HG02981 (cell line): Measurements from ENCODE around the gene RSPH1.

Experiments
- ATAC-seq: cut with Tn5 transposase; IDR thresholded peaks from one replicate; pipeline ENCODE4 v1.9.1; 2021; ENCODE audit warnings: mild to moderate bottlenecking, moderate library complexity; ENCODE audit not compliant: unreplicated experiment

RSPH1 gene

DNA sequence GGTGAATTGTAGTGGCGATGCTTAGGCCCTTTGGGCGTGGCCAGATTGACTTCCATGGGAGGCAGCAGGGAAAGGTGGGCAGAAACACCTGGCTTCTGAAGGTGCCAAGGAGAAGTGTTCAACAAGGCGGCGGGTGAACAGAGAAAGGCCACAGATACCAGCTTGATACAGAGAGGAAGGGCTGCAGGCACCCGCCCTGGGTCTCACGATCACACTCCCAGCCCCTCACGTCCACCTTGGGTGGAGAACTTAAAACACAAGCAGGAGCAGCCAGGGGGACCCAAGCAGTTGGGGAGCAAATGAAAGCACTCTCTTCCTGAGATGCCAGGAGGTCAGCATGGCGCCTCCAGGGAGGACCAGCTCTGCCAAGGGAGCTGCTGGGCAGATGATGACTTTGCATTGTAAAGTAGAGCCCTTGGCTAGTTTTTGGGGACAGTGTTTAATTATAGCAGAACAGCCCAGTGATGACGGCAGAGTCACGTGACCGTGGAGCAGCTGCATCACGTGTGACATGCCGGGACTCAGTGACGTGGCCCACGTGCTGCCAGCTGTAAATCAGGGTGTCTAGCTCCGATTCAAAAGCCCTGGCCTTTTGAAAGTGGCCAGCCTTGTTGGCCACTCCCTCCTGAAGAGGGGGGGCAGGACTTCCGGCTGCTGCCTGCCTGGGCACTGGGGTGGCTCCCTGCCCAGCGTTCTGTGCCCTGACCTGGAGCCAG, 36.6 kb upstream of the RSPH1 start:
- ATAC-seq = no peak

GRCh38 chr21:42531771-42532170, 35.7 kb upstream of the RSPH1 start:
- ATAC-seq = no peak

GRCh38 chr21:42530167-42530518, 34.1 kb upstream of the RSPH1 start:
- ATAC-seq = no peak

- ATAC-seq = no peak
Measured at GRCh38 chr21:42527489-42528158, 31.6 kb upstream of the RSPH1 start.

GRCh38 chr21:42527127-42527488, 31.1 kb upstream of the RSPH1 start:
- ATAC-seq = no peak

- ATAC-seq = no peak
Measured at GRCh38 chr21:42526379-42526727, 30.3 kb upstream of the RSPH1 start.

DNA sequence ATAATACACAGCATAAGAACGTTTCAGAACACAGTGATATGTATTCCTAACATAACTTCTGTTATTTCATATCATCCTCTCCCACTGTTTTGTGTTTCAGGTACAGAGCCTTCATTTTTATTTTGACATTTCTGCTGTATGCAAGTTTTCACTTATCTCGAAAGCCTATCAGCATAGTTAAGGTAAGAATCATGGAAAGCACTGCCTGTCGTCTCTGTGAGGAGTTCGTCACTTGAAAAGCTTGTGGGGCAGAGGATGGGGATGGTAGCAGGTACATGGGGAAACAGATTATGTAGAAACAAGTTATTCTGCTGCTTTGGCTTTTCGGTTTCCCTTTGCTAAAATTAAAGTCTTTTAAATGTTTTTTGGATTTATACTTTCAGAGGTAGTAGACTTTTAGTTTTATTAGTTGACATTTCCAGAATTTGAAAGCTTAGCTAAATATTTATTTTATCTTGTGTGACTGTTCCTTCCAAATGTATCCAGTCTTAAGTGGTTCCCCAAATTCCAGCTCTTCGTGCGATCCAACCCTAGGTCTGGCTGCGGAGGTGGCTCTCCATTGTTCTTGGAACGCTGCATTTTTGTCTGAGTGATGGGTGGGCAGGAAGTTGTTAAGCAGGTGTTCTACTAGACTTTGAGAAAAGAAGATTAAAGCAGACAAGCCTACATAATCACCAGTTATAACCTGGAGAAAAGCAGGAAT, 29.8 kb upstream of the RSPH1 start:
- ATAC-seq = no peak

DNA sequence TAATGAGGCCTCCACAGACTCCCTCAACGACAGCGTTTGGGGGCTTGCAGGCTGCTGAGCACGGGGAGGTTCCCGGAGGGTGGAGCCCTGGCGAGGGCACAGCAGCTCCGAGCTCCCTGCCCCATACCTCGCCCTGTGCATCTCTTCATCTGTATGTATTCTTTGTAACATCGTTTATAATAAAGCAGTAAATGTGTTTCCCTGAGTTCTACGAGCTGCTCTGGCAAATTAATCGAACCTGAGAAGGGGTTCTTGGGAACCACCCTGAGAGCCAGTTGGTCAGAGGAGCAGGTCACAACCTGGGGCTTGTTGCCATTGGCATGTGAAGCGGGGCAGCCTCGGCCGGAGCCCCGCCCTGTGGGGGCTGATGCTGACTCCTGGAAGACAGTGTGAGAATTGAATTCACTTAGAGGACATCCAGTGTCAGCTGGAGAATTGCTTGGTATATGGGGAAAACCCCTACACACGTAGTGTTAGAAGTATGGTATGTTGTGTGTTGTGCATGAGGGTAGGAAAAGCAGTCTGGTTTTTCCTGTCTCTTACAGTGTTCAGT, 29.1 kb upstream of the RSPH1 start:
- no peak for ATAC-seq

DNA sequence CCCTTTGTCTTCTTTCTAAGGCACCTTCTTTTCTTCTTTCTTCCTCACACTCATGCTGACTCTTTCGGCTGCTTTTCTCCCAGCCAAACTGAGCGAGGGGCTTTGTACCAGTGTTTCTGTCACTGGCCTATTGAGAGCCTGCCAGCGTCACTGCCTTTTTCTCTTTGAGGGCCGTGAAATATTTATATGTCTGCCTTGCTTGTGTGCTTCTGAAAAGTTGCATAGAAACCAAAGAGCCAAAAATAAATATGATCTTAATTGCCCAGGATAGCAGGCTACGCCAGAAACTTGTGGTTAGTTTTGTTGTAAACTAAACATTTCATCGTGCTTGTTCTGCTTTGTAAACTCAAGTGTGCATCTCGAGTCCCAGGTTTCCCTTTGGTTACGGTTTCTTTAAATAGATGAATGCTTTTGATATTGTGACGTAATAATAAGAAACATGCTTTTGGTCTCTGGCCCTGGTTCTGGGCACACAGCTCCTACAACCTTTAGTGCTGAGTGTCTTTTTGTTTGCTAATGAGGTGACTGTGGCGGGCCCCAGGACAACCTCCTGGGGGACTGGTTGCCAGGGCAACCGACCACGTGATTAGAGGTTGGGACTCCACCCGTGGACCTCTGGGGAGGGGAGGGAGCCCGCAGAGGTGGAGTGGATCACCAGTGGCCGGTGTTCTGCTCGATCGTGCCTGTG, 28.5 kb upstream of the RSPH1 start:
- ATAC-seq = peak; percentile 72

- no peak for ATAC-seq
Measured at GRCh38 chr21:42523941-42524340, 27.9 kb upstream of the RSPH1 start.

DNA sequence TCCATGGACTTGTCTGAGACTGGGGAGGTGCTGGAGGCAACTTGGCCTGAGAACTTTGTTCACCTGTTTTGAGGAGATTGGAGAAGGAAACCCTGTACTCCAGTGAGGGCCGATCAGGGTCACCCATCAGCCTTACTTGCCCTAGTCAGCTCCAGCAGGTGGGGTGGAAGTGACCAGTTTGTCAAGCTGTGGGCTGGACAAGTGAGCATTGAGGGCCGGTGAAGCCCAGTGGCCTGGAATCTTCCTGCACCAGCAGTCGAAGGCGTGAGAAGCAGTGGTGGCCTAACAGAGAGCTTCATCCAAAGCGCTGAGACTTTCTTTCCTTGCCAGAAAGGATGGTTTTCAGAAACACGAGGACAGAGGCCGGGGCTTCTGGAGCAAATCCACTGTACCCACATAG, 27.2 kb upstream of the RSPH1 start:
- ATAC-seq = no peak

GRCh38 chr21:42522771-42523170, 26.7 kb upstream of the RSPH1 start:
- ATAC-seq = no peak

GRCh38 chr21:42522271-42522670, 26.2 kb upstream of the RSPH1 start:
- no peak for ATAC-seq

DNA sequence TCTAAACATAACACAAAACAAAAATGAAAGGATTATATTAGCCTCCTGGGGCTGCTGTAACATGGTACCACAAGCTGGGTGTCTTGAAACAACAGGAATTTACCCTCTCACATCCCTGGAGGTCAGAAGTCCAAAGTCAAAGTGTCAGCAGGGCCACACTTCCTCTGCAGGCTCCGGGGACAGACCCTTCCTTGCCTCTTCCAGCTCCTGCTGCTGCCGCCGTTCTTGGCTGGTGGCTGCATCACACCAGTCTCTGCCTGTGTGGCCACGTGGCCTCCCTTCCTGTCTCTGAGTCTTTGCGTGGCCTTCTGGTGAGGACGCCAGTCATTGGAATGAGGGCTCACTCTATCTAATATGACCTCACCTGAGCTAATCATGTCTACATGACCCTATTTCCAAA, 25.8 kb upstream of the RSPH1 start:
- no peak for ATAC-seq

- ATAC-seq = no peak
Measured at GRCh38 chr21:42521384-42521783, 25.4 kb upstream of the RSPH1 start.

DNA sequence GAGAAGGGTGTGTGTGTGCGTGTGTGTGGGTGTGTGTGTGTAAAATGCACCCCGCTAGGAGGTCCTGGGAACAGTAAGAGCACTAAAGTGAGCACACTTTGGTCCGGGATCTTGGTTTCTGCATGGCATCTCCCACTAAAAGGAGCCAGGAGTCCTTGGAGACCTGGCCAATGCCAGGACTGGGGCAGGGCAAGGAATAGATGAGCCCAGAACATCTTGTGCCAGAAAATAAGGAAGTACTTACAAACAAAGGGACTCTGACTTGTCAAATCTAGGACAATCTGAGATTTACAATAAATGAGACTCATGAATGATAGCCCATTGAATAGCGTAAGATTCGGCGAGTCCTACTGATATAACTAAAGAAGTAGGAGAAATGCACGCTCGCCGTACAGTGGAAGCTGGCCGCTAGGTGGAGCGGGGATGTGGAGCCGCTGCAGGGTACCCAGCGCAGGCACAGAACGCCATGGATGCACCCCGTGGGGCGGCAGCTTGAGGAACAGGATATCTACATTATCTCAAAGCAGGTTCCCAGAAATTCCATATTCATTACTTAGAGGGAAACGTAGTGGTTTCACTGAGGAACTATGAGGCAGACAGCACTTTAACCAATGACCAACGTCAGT, 24.7 kb upstream of the RSPH1 start:
- ATAC-seq = no peak

DNA sequence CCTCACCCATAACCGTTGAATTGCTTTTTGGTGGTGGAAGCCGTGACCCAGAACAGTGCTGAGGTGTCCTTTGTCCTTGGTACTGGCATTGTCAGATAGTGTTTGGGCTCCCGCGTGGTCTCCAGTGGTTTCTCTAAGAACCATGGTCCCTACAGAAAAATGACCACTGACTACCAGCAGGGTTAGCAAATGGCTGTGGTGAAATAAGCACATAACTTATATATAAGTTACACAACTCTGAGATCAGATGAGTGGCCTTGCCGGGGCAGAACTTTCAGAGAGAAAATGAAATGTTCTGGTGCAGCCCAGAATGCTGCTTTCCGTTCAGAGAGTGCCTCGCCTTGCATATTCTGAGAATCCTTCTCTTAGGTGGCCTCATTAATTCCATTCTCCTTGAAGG, 22.6 kb upstream of the RSPH1 start:
- no peak for ATAC-seq

DNA sequence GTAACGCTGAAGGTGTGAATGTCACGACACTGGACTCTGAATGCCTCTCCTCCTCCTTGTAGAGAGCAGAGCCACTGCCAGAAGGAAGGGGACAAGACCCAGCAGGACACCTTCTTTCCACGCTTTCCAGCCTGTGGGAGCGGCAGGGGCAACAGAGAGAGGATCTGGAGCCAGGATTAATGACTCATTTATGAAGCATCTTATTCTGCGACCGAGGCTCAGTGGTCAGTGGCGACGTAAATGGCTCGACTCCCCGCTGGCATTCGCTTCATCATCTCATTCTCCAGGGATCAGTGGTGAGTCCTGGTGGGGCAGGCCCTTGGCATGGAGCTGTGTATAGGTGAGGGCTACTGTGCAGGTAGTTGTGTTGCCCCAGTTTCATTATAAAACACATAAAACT, 22.2 kb upstream of the RSPH1 start:
- ATAC-seq = no peak

- no peak for ATAC-seq
Measured at GRCh38 chr21:42515708-42516502, 19.9 kb upstream of the RSPH1 start.

GRCh38 chr21:42514883-42515228, 18.8 kb upstream of the RSPH1 start:
- ATAC-seq = no peak
